Measurements from ENCODE around the gene KLHL30. TPM values are rescaled to one million over a fixed set of nuclear protein-coding genes. Genes with fewer than 3 reads are reported as not detected.
A peak's percentile ranks its signal among the peaks of the same experiment; 100 is the strongest.

Gene KLHL30
- total RNA-seq, 1 donor from 2014 or later = 58.4 TPM

- DNase-seq = no peak
These were observed 5.7 kb upstream of the KLHL30 start for GRCh38 chr2:238132463-238133450.

- DNase-seq = no peak
These were observed 4.7 kb upstream of the KLHL30 start for GRCh38 chr2:238133499-238134392.

GRCh38 chr2:238134393-238134785 lies 4.1 kb upstream of the KLHL30 start:
- DNase-seq = no peak

DNA sequence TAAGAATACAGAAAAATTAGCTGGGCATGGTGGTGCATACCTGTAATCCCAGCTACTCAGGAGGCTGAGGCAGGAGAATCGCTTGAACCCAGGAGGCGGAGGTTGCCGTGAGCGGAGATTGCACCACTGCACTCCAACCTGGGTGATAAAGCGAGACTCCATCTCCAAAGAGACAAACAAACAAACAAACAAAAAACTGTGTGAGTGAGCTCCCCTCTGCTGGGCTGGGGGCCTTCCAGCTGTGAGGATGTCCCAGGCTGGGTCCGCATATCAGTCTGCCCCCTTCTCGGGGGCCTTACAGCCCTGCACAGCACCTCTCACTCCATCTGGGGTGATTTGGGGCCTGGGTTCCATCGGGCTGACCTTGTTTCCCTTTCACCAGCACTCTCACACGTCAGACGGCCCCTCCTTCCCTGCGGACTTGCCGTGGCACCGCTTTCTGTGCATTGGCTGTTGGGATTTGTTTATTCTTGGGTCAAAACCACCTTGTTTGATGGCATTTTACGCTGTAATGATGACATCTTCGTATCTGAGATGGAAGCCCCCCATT lies 2.8 kb upstream of the KLHL30 start:
- no peak for DNase-seq

DNA sequence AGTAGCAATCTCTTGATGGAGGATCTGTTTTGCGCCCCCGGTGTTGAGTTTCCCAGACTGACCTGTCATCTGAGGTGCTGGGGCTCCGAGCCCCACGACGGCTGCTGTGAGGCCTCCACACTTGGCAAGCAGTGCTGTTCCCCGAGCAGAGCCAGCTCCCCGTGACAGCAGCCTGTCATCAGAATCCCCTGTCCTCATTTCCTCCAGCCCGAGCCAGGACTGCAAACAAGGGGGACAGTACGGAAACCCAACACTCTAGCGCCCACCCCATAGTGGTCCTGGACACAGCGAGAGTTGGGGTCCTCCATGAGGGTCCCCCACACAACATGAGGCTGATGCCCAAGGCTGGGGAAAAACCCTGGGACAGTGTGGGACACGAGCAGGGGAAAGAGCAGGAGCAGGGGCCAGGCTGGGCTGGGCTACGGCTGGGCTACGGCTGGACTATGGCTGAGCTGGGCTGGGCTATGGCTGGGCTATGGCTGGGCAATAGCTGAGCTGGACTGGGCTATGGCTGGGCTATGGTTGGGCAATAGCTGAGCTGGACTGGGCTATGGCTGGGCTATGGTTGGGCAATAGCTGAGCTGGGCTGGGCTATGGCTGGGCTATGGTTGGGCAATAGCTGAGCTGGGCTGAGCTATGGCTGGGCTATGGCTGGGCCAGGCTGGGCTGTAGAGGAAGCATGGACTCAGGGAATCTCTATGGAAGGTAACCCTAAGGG lies 1.5 kb upstream of the KLHL30 start:
- DNase-seq = no peak

DNA sequence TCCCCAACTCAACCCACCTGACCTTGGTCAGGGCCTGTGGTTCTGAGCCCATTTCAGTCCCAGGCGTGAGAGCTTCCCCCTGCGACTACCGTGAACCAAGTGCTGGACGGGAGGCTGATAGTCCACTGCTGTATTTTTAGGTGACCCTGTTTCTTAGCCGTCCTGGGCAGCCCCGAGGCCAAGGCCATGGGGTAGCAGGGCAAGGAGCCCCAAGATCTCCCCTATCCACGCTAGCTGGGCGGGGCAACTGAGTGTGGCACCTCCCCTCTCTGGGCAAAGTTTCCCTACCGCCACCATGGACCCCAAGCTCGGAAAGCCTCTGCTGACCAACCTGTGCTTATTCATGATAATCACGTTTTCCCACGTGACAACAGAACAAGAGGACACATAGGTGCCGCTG lies 583 bp upstream of the KLHL30 start:
- DNase-seq = no peak

DNA sequence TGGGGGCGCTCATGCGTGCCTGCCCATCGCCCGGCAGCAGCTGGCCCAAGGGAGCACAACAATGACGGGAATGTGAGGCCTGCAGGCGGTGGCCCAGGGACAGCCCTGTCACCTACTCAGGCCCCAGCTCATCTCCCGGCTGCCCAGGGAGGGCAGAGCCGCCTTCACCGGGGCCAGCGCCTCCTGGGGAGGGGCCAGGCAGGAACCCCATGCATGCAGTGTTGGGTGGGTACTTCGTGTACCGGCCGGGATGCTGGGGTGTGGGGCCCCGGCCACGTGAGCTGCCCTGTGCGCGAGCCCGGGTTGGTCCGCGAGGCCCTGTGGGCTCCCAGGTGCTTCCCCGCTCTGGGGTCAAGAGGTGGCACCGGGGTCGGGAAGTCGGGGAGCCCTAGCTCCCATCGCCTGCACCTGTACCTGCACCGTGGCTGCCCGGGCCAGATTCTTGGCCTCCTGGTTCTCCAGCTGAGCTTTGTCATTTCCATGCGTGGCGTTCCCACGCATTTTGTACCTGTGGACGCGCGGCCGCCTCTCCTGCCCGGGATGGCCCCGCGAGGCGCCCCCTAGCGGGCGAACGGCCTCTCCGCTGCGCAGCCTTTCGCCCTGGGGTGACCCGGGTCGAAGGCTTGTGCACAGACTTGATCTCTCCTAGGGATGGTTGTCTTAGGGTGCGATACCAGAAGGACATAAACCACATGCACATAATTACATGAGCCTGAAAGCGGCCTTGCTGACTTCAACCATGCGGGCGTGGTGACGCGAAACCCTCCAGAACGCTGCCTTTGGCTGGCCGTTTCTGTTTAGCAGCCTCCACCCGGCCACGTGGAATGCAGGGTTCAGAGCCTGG lies 950 bp downstream of the KLHL30 start:
- peak; percentile 52 for DNase-seq

GRCh38 chr2:238140040-238140439 lies 1.6 kb downstream of the KLHL30 start:
- no peak for DNase-seq

GRCh38 chr2:238140721-238141540 lies 2.5 kb downstream of the KLHL30 start:
- DNase-seq = no peak

GRCh38 chr2:238141541-238142318 lies 3.3 kb downstream of the KLHL30 start:
- DNase-seq = no peak

DNA sequence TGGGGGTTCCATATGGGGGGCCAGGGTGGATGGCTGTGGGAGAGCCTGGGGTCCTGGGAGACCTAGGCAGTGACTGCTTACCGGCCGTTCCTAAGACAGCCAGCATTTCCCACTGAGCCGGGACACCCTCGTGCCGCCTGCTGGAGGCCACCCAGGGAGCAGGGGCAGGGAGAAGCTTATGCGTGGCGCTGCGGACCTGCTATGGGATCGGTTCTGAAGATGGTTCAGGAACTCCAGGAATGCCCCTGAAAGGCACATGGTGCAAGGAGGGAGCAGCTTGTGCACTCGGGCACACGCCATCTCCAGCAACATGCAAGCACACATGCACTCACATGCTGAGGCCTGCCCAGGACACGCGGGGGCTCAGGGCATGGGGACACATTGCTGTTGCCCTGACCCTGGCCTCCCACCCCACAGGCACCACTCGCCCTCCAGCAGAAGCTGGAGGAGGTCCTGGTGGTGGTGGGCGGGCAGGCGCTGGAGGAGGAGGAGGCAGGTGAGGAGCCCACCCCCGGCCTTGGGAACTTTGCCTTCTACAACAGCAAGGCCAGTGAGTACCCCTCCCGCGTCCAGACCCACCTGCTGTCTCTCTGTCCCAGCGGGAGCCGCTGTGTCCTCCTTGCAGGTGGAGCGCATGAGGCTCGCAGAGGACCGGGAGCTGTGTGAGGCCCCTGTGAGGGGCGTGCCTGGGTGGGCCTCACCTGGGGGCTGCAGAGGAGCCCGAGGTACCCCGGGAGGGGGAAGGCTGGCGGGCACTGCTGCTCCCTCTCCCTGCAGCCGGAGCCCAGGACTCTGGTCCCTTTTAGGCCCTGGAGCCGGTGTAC lies 4.1 kb downstream of the KLHL30 start:
- DNase-seq = no peak

- peak; percentile 74 for DNase-seq
These were observed 4.9 kb downstream of the KLHL30 start for GRCh38 chr2:238143239-238143951.

- DNase-seq = no peak
These were observed 5.8 kb downstream of the KLHL30 start for GRCh38 chr2:238144262-238144661.

DNA sequence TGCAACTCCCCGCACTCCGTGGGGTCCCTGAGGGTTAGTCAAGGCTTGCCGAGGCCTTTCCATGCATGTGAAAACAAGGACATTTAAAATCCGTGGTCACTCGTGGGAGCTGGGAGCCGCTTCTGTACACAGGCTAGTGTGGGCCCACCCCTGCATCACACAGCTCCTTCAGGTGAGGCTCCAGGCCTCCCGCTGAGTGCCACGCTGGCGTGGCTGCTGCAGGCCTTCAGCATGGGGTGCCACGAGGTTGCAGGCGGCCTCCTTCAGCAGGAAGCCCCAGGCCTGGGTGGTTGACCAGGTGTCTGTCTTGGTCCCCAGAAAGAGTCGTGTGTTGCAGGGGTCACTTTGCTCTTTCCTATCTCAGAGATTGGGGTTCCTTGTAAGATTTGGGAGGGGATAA lies 6.6 kb downstream of the KLHL30 start:
- no peak for DNase-seq

DNA sequence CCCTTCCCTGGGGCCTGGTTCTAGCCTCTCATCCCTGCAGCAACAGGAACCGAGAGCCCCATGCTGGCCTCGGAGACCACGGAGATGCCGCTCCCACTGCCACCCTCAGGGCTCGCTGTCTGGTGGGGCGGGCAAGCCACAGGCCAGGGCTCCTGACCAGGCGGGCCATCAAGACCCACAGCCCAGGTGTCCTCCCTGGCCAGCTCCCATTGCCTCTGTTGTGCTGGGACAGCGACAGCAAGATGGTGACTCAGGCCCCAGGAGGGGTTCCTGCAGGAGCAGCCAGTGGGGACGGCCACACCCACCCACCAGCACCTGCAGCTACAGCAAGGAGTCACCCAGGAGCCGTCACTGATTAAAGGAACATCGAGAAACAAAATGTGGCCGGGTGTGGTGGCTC lies 7.4 kb downstream of the KLHL30 start:
- DNase-seq = no peak

DNA sequence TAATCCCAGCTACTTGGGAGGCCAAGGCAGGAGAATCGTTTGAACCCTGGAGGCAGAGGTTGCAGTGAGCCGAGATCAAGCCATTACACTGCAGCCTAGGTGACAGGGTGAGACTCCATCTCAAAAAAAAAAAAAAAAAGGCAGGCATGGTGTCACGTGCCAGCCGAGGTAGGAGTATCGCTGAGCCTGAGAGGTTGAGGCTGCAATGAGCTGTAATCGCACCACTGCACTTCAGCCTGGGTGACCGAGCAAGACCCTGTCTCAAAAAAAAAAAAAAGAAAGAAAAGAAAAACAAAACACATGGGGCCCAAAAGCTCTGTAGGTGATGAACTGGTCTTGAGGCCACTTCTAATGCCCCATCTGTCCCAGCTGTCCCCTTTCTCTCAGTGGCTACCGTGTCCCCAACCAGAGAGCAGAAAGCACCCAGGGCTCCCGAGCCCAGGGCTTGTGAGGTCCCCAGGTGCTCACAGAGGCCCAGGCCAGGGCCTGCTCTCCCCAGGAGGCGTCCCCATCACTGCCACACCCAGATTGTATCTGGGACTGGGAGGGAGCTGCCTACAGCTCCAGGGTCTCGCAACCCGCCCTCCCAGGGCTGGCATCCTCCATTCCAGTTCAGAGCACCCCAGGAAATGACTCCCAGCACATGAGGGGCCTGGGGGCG lies 8.5 kb downstream of the KLHL30 start:
- no peak for DNase-seq

GRCh38 chr2:238148981-238149380 lies 10.5 kb downstream of the KLHL30 start:
- DNase-seq = no peak
